ENCODE data around the gene UBL7.
"Not testable (repeated sequence)": the region's sequence is repeated elsewhere in the genome, so short reads cannot be mapped to it uniquely, and the experiment has no call there.

UBL7 gene

GRCh38 chr15:74464216-74464615 lies 3.3 kb upstream of the UBL7 start:
- DNase-seq (ENCODE audit: low read depth, low spot score), result no peak

- no peak for DNase-seq (ENCODE audit: low read depth, low spot score)
These were observed 2.7 kb upstream of the UBL7 start for GRCh38 chr15:74463634-74464033.

GRCh38 chr15:74461847-74462511 lies 1.0 kb upstream of the UBL7 start:
- no peak for DNase-seq (ENCODE audit: low read depth, low spot score)

- DNase-seq (ENCODE audit: low read depth, low spot score), result no peak
These were observed 662 bp downstream of the UBL7 start for GRCh38 chr15:74460298-74460697.

GRCh38 chr15:74459798-74460197 lies 1.2 kb downstream of the UBL7 start:
- not testable (repeated sequence) for DNase-seq (ENCODE audit: low read depth, low spot score)

- DNase-seq (ENCODE audit: low read depth, low spot score), result no peak
These were observed 2.5 kb downstream of the UBL7 start for GRCh38 chr15:74458473-74458872.

GRCh38 chr15:74457036-74457435 lies 3.9 kb downstream of the UBL7 start:
- DNase-seq (ENCODE audit: low read depth, low spot score), result not testable (repeated sequence)

- DNase-seq (ENCODE audit: low read depth, low spot score), result no peak
These were observed 6.0 kb downstream of the UBL7 start for GRCh38 chr15:74454764-74455500.

GRCh38 chr15:74453925-74454763 lies 6.8 kb downstream of the UBL7 start:
- DNase-seq (ENCODE audit: low read depth, low spot score), result no peak

GRCh38 chr15:74451861-74452835 lies 8.8 kb downstream of the UBL7 start:
- DNase-seq (ENCODE audit: low read depth, low spot score), result no peak

- DNase-seq (ENCODE audit: low read depth, low spot score), result no peak
These were observed 9.6 kb downstream of the UBL7 start for GRCh38 chr15:74451322-74451721.

- no peak for DNase-seq (ENCODE audit: low read depth, low spot score)
These were observed 11.2 kb downstream of the UBL7 start for GRCh38 chr15:74449643-74450205.

GRCh38 chr15:74449095-74449494 lies 11.9 kb downstream of the UBL7 start:
- DNase-seq (ENCODE audit: low read depth, low spot score), result no peak

- DNase-seq (ENCODE audit: low read depth, low spot score), result no peak
These were observed 14.9 kb downstream of the UBL7 start for GRCh38 chr15:74445816-74446763.

- no peak for DNase-seq (ENCODE audit: low read depth, low spot score)
These were observed 16.6 kb downstream of the UBL7 start for GRCh38 chr15:74444106-74445062.

- DNase-seq (ENCODE audit: low read depth, low spot score), result no peak
These were observed 17.7 kb downstream of the UBL7 start for GRCh38 chr15:74443100-74443909.

GRCh38 chr15:74442604-74443003 lies 18.4 kb downstream of the UBL7 start:
- DNase-seq (ENCODE audit: low read depth, low spot score), result no peak

GRCh38 chr15:74442063-74442462 lies 18.9 kb downstream of the UBL7 start:
- DNase-seq (ENCODE audit: low read depth, low spot score), result no peak
